GM18861 (cell line): Measurements from ENCODE around the gene ZNF500.
A peak's percentile ranks its signal among the peaks of the same experiment; 100 is the strongest.
"Not testable (repeated sequence)": the region's sequence is repeated elsewhere in the genome, so short reads cannot be mapped to it uniquely, and the experiment has no call there.

Experiments
- ATAC-seq: cut with Tn5 transposase; IDR thresholded peaks from one replicate; pipeline ENCODE4 v1.9.1; 2021; ENCODE audit not compliant: unreplicated experiment

Gene ZNF500

DNA sequence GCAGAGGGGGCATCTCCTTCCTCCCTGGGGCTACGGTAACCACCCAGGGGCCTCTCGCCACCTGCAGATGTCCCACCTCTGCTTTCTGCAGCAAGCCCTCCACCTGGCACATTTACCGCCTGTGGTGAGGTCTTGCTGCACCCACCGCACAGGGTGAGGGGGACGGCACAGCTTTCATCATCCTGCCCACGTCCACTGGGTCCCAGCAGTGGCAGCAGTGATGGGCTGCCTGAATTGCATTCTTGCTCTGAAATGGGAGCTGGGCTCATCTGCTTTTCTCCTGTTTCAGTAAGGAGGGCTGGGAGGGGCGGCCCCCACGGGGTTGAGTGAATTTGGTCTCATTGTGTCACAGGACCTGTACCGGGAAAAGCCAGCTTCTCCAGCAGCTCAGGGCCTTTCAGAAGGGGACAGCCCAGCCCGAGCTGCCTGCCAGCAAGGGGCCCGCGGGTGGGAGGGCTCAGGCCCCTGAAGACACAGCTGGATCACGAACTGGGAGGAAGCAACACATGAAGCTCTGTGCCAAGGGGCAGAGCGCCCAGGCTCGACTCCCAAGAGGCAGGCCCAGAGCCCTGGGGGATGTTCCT, 19.9 kb downstream of the ZNF500 start:
- ATAC-seq: no peak

- no peak for ATAC-seq
Observed at GRCh38 chr16:4746215-4746614, 20.7 kb downstream of the ZNF500 start.

DNA sequence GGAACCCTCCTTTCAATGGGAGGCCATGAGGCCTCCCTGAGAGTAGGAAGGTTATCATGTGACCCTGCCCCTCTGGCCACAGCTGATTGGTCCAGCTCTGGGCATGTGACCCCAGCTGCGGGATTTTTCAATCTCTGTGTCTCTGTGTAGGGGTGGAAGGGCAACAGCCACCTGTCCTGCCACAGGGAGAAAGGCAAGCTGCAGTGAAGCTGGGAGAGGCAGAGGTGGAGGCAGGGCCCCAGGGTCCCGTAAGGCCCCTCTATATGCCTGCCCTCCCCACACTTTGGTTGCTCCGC, 21.7 kb downstream of the ZNF500 start:
- no peak for ATAC-seq

GRCh38 chr16:4744555-4745273, 22.2 kb downstream of the ZNF500 start:
- no peak for ATAC-seq

- no peak for ATAC-seq
Observed at GRCh38 chr16:4743226-4743878, 23.6 kb downstream of the ZNF500 start.

DNA sequence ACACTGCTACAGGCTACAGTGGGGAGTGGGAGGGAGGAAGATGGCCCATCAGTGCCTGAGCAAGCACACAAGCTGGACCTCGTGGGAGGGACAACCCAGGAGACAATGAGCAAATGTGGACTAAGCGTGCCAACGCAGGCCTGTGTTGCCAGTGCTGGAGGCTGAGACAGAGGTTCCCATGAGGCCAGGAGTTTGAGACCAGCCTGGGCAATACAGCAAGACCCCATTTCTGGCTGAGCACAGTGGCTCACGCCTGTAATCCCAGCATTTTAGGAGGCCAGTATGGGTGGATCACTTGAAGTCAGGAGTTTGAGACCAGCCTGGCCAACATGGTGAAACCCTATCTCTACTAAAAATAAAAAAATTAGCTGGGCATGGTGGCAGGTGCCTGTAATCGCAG, 28.6 kb downstream of the ZNF500 start:
- not testable (repeated sequence) for ATAC-seq

DNA sequence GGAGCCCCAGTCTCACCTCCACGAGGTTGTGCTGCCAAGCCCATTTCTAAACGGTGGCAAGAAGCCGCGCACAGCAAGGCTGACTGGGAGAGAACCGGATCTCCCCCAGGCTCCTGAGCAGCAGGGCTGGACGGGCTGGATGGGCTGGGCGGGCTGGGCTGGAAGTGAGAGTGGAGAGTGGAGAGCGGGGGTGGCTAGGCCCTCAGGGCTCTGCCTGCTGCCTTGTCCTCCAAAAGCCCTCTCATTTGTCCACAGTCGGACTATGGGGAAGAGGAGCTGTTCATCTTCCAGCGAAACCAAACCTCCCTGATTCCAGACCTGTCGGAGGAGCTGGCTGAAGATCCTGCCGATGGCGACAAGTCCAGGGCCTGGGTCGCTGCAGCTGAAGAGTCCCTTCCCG, 29.4 kb downstream of the ZNF500 start:
- no peak for ATAC-seq

GRCh38 chr16:4736546-4736945, 30.4 kb downstream of the ZNF500 start:
- no peak for ATAC-seq

DNA sequence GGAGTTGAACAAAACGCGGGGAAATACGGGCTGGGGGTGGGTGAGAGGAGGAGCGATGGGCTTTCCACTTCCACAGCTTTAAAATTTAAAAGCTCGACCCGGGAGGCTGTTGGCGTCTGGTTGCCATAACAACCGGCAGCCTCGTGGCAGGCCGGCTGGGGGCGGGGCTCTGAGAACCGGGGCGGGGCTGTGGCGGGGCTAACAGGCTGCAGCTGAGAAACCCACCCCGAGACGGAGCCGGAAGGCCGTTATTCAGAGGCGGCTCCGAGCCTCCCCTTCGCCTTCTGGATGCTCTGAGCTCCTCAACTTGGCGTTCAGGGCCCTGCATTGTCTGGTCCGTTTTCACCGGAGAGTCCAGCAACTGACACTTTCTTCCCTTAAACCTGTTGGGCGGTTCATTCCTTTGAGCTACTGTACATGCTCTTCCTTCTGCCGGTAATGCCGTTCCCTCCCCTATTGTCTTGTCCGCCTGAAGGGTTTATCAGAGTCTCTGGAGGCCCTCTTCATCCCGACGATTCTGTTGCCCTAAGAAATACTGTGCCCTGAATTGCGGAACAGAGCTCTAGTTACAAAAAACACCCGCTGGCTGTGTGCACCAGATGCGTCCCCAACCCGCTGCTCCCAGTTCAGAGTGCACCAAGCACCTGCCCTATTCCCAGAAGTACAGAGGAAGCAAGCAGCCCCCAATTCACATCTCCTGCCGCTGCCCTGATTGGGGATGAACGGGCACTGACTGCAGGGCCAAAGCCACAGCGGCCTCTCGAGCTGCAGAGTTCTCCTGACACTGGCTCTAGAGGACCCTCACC, 32.0 kb downstream of the ZNF500 start:
- peak; percentile 33 for ATAC-seq

DNA sequence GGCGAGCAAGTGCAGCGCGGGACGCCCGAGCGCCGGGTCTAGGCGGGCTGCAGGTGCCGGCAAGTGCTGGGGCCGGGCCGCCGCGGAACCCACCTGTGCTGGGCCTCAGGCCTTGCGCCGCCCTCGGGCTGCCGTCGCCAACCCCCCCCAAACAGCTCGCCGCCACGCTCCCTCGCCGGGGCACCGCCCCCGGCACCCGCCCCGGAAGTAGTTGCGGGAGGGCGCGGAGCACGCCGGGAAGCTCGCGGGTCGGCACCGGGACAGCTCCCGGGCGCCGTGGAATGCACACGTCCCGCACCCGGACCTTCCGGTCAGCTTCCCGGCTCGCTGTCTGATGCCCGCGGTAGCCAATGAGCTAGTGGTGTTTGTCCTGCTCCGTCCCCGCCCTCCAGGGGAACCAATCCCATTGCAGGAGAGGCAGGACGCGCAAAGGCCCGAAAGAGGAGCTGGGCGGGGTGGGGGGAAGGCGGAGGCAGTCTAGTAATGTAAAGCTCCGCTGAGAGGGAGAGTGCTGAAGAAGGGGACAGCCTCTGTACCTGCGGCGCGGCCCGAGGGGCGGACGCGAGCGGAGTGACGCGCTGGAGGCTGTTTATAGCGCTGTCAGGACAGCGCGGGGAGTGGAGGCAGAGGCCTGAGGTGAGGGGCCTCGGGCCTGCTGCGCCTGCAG, 32.8 kb downstream of the ZNF500 start, which contains the start of the genes ANKS3 and DNAAF8:
TSS of gene ANKS3 (minus strand) at position 209 of the 667 bp plus-strand sequence. CDS start 4,122 bp downstream, outside the sequence.
TSS of gene DNAAF8 (plus strand) at position 475 of the 667 bp plus-strand sequence. CDS start 1,978 bp downstream, outside the sequence.
- peak; percentile 75 for ATAC-seq

DNA sequence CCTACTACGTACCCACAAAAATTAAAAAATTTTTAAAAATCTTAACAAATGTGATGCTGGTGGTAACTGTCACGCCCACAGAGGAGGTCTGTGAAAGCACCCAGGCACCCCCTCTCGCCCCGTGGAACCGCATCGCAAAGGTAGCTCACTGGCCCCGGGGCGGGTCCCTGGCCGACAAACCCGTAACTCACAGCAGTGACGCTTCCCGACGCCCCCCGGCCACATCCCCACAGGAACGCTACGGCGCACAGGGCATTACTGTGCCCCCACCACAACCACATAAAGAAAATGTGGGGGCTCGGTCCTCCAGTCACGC, 33.3 kb downstream of the ZNF500 start:
- no peak for ATAC-seq

- no peak for ATAC-seq
Observed at GRCh38 chr16:4733211-4733742, 33.7 kb downstream of the ZNF500 start.

DNA sequence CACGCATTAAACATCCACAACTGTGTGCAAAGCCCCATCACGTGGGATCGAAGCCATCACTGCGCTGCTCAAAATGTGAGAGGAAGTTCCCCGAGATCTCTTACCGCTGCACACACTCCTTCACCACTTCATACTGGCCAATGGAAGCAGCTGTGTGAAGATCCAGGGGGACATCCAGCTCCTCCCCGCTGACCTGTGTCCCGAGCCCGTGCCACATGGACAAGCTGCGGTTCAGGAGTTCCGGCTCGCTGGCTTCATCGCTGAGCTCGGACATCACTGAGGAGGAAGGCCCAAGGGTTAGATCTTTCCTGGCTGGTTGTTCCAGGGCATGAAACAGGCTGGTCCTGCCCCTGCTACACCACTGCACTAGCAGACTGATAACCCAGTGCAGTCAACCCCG, 37.1 kb downstream of the ZNF500 start:
- ATAC-seq: no peak

- ATAC-seq: no peak
Observed at GRCh38 chr16:4728676-4729075, 38.3 kb downstream of the ZNF500 start.

DNA sequence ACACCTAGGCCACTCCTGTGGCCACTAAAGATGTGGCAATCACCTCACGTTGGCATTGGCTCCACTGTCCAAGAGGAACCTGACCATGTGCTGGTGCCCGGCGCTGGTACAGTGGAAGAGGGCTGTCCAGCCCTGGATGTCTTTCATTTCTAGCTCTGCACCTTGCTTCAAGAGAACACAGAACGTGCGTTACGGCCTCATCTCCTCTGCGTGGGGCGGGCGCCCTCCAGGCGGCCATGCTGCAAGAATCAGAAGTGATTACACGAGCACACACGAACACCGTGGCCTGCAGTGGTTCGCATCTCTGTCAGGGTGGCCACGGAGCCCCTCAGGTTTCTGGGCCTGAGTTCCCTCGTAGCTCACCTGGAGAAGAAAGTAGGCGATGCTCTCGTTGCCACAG, 40.3 kb downstream of the ZNF500 start:
- ATAC-seq: no peak

GRCh38 chr16:4724661-4725270, 42.2 kb downstream of the ZNF500 start:
- ATAC-seq: no peak

- no peak for ATAC-seq
Observed at GRCh38 chr16:4723071-4723767, 43.7 kb downstream of the ZNF500 start.

- no peak for ATAC-seq
Observed at GRCh38 chr16:4718466-4718865, 48.5 kb downstream of the ZNF500 start.

GRCh38 chr16:4714996-4715395, 52.0 kb downstream of the ZNF500 start:
- ATAC-seq: no peak
